ENCODE results near the gene SDS. TPM values are rescaled to one million over a fixed set of nuclear protein-coding genes. Genes with fewer than 3 reads are reported as not detected.

SDS gene
- total and polyA plus RNA-seq, 2 of the 13 experiments (the other 11 are each of a cell fraction or from before 2014, with no cell fraction given), result not detected

DNA sequence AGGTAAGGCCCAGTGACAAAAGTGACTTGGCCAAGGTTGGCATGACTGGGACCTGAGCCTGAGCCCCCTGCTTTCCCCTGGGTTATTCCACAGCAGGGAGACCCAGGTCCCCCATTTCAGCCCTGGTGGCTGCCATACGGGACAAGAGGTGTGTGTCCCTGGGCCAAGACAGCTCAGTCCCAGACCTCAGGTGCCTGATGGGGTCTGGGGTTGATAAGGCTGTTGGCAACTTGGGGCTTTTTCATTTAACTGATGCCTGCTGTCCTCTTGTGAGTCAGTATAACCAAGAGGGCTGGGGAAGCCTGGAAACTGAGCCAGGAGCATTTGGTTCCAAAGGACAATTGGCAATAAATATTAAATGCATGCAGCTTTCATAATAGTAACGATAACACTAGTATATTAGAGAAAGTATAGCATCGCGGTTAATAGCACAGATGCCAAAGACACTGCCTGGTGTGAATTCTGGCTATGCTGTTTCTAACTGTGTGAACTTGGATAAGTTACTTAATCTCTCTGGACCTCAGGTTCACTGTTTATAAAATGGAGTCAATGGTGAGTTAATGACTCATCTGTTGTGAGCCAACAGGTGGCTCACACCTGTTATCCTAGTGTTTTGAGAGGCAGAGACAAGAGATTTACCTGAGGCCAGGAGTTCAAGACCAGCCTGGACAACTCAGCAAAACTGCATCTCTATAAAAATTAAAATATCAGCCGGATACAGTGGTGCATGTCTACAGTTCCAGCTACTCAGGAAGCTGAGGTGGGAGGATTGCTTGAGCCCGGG is 19.4 kb upstream of the SDS start:
- H4K20me1 ChIP-seq (ENCODE audit: insufficient read depth, low read length), result no peaks in the 10 kb centered on the region
- H3K9me3 ChIP-seq (ENCODE audit: low read length), result no peaks in the 10 kb centered on the region
- no peak overlapping the region for H2AFZ ChIP-seq (ENCODE audit: low read length)
- TF ChIP-seq ZNF263 (CRISPR knock-in tag; IDR thresholded peaks at IDR 0.05), result 0 out of 2 replicates have a peak, but pooled peaks have one; percentile 1
- TF ChIP-seq FOSL2 (CRISPR knock-in tag; IDR thresholded peaks at IDR 0.05), result peak; percentile 9; the same call in 1 of the 2 replicates
- TF ChIP-seq, protein P1, sequence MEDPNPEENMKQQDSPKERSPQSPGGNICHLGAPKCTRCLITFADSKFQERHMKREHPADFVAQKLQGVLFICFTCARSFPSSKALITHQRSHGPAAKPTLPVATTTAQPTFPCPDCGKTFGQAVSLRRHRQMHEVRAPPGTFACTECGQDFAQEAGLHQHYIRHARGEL (CRISPR knock-in tag; IDR thresholded peaks at IDR 0.05), result no peak
- peak; percentile 98 for TF ChIP-seq ZSCAN30 (CRISPR knock-in tag; IDR thresholded peaks at IDR 0.05)
- no peak for TF ChIP-seq TCF7 (IDR thresholded peaks at IDR 0.05; ENCODE audit: low read depth)
- in situ Hi-C loops (cut with HindIII; ENCODE audit: extremely low pct_ligation_motif_present, low pct_unique_long_range_greater_than_20kb), result no loop called here
- WGBS (ENCODE audit: low lambda C conversion rate), result 63% methylated on average over 5 of the region's 6 CpGs
- peak overlapping the region; percentile 58 for H3K9ac ChIP-seq (ENCODE audit: insufficient read depth, low read depth, low read length)
- ChIA-PET POLR2A (no interaction called here), CTCF (ENCODE audit: low intra/inter-chr PET ratio, low total read pairs) (no interaction called here)
- peak overlapping the region; percentile 64 to 77 (median 65); a peak in 5 of 6 replicates for H3K4me3 ChIP-seq (replicated peaks in 1 of 3; ENCODE audit: insufficient read depth in 1 of 3, low read depth in 2 of 3, low read length in 3 of 3)
- no peak for ATAC-seq
- no peaks in the 10 kb centered on the region for H3K79me2 ChIP-seq (ENCODE audit: insufficient read depth, low read length)
- DNase-seq (ENCODE audit: low spot score), result no peak
- H3K4me1 ChIP-seq (ENCODE audit: insufficient read depth, low read length), result peaks cover 45% of the 10 kb centered on the region
- no TSS peak for BruUV-seq (replicated peaks)
- intact Hi-C loops (cut with micrococcal nuclease; ENCODE audit: unreplicated experiment), result loop anchor here (10.0 kb wide), 1 partner anchor 228 kb away; no protein-coding TSS in a partner anchor
- no peak overlapping the region for H3K27ac ChIP-seq (ENCODE audit: extremely low read length, insufficient read depth, low read length)
- H3K4me2 ChIP-seq (ENCODE audit: low read depth, low read length), result peak overlapping the region; percentile 92
- no peak for FAIRE-seq
- H3K36me3 ChIP-seq (replicated peaks in 1 of 2; ENCODE audit: control insufficient read depth in 1 of 2, insufficient read depth in 2 of 2, low read length in 2 of 2), result no peaks in the 10 kb centered on the region
- no peaks in the 10 kb centered on the region for H3K27me3 ChIP-seq (ENCODE audit: control insufficient read depth in 1 of 2, insufficient read depth in 2 of 2, low read length in 2 of 2)
